IMR-90 (cell line): Measurements from ENCODE around the gene EHBP1.

Source experiments
- CHD1 ChIP-seq: IDR thresholded peaks from 2 replicates; pipeline ENCODE4 v1.6.1; 2012; ENCODE audit warnings: low read depth, low read length, improper control_type of control experiment
- MXI1 ChIP-seq: IDR thresholded peaks from 2 replicates; pipeline ENCODE4 v1.6.1; 2012; ENCODE audit warnings: low read depth, mild to moderate bottlenecking, low read length, moderate library complexity, borderline replicate concordance
- POLR2A ChIP-seq: IDR thresholded peaks from 2 replicates; pipeline ENCODE4 v1.6.1; 2012; ENCODE audit warnings: mild to moderate bottlenecking, low read depth, low read length
- SMC3 ChIP-seq: fragments of 150-350 bp; IDR thresholded peaks from 2 replicates; pipeline ENCODE4 v1.6.1; 2016; ENCODE audit warnings: low read depth, mild to moderate bottlenecking, antibody characterized with exemption, low read length, moderate library complexity
- TF ChIP-seq, protein P1 (sequence below): conservative IDR thresholded peaks from 2 replicates; pipeline ENCODE4 v1.5.1; 2012; ENCODE audit warnings: mild to moderate bottlenecking, low read depth, low read length, improper control_type of control experiment
- TF ChIP-seq, protein P2 (sequence below): fragments of 150-350 bp; IDR thresholded peaks from 2 replicates; pipeline ENCODE4 v1.6.1; 2017; ENCODE audit warnings: mild to moderate bottlenecking, antibody characterized with exemption, low read length, low read depth

DNA sequence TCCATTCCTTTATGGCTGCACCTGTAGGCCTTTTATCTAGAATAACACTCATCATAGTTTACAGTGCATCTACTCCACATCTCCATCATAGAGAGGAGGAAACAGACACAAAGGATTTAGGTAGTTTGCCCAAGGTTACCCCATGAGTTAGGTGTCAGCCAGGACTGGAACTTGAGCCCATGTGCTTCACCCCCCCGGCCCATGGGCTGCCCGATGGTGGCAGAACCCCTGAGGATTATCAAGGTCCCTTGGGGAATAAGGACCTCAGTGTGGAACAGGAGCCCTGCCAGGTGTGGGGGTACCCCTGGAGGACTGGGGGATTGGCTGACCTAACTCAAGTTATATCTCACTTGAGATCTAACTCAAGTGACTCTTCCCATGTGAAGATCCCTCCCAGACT is 198.8 kb downstream of the EHBP1 start:
- TF ChIP-seq POLR2A (no peak), CHD1 (no peak), SMC3 (no peak), MXI1 (no peak)
- TF ChIP-seq, protein P1, sequence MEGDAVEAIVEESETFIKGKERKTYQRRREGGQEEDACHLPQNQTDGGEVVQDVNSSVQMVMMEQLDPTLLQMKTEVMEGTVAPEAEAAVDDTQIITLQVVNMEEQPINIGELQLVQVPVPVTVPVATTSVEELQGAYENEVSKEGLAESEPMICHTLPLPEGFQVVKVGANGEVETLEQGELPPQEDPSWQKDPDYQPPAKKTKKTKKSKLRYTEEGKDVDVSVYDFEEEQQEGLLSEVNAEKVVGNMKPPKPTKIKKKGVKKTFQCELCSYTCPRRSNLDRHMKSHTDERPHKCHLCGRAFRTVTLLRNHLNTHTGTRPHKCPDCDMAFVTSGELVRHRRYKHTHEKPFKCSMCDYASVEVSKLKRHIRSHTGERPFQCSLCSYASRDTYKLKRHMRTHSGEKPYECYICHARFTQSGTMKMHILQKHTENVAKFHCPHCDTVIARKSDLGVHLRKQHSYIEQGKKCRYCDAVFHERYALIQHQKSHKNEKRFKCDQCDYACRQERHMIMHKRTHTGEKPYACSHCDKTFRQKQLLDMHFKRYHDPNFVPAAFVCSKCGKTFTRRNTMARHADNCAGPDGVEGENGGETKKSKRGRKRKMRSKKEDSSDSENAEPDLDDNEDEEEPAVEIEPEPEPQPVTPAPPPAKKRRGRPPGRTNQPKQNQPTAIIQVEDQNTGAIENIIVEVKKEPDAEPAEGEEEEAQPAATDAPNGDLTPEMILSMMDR = no peak
- TF ChIP-seq, protein P2, sequence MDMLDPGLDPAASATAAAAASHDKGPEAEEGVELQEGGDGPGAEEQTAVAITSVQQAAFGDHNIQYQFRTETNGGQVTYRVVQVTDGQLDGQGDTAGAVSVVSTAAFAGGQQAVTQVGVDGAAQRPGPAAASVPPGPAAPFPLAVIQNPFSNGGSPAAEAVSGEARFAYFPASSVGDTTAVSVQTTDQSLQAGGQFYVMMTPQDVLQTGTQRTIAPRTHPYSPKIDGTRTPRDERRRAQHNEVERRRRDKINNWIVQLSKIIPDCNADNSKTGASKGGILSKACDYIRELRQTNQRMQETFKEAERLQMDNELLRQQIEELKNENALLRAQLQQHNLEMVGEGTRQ = no peak
